HG03571 (cell line): ENCODE results near the gene SLC22A31.

Experiments
- ATAC-seq: cut with Tn5 transposase; IDR thresholded peaks from one replicate; pipeline ENCODE4 v1.9.1; 2021; ENCODE audit not compliant: unreplicated experiment

Gene SLC22A31

GRCh38 chr16:89217138-89217387 lies 16.7 kb upstream of the SLC22A31 start:
- no peak for ATAC-seq

- ATAC-seq, result no peak
Measured at GRCh38 chr16:89216315-89217137, 16.2 kb upstream of the SLC22A31 start.

GRCh38 chr16:89210904-89211515 lies 10.7 kb upstream of the SLC22A31 start:
- no peak for ATAC-seq

- ATAC-seq, result no peak
Measured at GRCh38 chr16:89210165-89210903, 10.0 kb upstream of the SLC22A31 start.

- no peak for ATAC-seq
Measured at GRCh38 chr16:89209522-89210044, 9.2 kb upstream of the SLC22A31 start.

- no peak for ATAC-seq
Measured at GRCh38 chr16:89207993-89208392, 7.7 kb upstream of the SLC22A31 start.

- ATAC-seq, result no peak
Measured at GRCh38 chr16:89202422-89203215, 2.3 kb upstream of the SLC22A31 start.

GRCh38 chr16:89201439-89202377 lies 1.4 kb upstream of the SLC22A31 start:
- ATAC-seq, result no peak

GRCh38 chr16:89200850-89201411 lies 594 bp upstream of the SLC22A31 start:
- ATAC-seq, result no peak

GRCh38 chr16:89199241-89200123 lies 855 bp downstream of the SLC22A31 start:
- ATAC-seq, result no peak

- no peak for ATAC-seq
Measured at GRCh38 chr16:89198417-89199240, 1.7 kb downstream of the SLC22A31 start.

- ATAC-seq, result no peak
Measured at GRCh38 chr16:89197633-89198416, 2.5 kb downstream of the SLC22A31 start.

GRCh38 chr16:89197033-89197632 lies 3.2 kb downstream of the SLC22A31 start:
- no peak for ATAC-seq

- ATAC-seq, result no peak
Measured at GRCh38 chr16:89195521-89196171, 4.7 kb downstream of the SLC22A31 start.

GRCh38 chr16:89194340-89195311 lies 5.7 kb downstream of the SLC22A31 start:
- no peak for ATAC-seq
